ENCODE measurements around the gene TMCO4. TPM values are rescaled to one million over a fixed set of nuclear protein-coding genes. Genes with fewer than 3 reads are reported as not detected.

Gene TMCO4
- total RNA-seq, 2 experiments from 2014 or later: 1.2 to 8.1 TPM

- H3K9me3 ChIP-seq (ENCODE audit: low read length): no peaks in the 10 kb centered on the region
- no peak overlapping the region; the same call in 1 of the 2 replicates for H2AFZ ChIP-seq (ENCODE audit: low read length)
- intact Hi-C loops (cut with micrococcal nuclease; ENCODE audit: unreplicated experiment): loop anchor here (1.0 kb wide), 1 partner anchor 157 kb away; no protein-coding TSS in a partner anchor
- no peaks in the 10 kb centered on the region for H4K20me1 ChIP-seq (ENCODE audit: insufficient read depth, low read length)
- H3K4me1 ChIP-seq (ENCODE audit: insufficient read depth, low read length, poor library complexity, severe bottlenecking): no peaks in the 10 kb centered on the region
- H3K4me2 ChIP-seq (ENCODE audit: low read length): no peak overlapping the region
- H3K36me3 ChIP-seq (ENCODE audit: insufficient read depth, low read length): no peaks in the 10 kb centered on the region
- peak; percentile 88 for DNase-seq (ENCODE audit: low spot score)
- peak; percentile 93 for TF ChIP-seq CTCF (conservative IDR thresholded peaks at IDR 0.05; ENCODE audit: low read length)
- TF ChIP-seq EZH2phosphoT487 (IDR thresholded peaks at IDR 0.05; ENCODE audit: borderline replicate concordance, low read depth, low read length): no peak
- no TSS peak for BruUV-seq (replicated peaks)
- H3K79me2 ChIP-seq (ENCODE audit: insufficient read depth, low read depth, low read length): no peaks in the 10 kb centered on the region
- H3K27ac ChIP-seq (ENCODE audit: low read depth, low read length, poor library complexity, severe bottlenecking): no peak overlapping the region
- POLR2A ChIA-PET: interaction anchor here (0.6 kb wide), 1 partner anchor 312 kb away, joined by 4 read pairs; no protein-coding TSS in a partner anchor
- H3K4me3 ChIP-seq (ENCODE audit: low read depth, low read length, poor library complexity, severe bottlenecking): no peak overlapping the region
- H3K9me2 ChIP-seq (ENCODE audit: insufficient read depth, low read length): no peaks in the 10 kb centered on the region
- CTCF ChIA-PET (ENCODE audit: unreplicated experiment): no interaction called here
These were observed 84.1 kb downstream of the TMCO4 start for GRCh38 chr1:19715334-19716203.

GRCh38 chr1:19712928-19713327 lies 86.8 kb downstream of the TMCO4 start:
- Histone ChIP-seq H2AFZ (ENCODE audit: low read length) (no peak overlapping the region), H3K4me2 (ENCODE audit: low read length) (no peak overlapping the region), H4K20me1 (ENCODE audit: insufficient read depth, low read length) (no peaks in the 10 kb centered on the region), H3K27ac (ENCODE audit: low read depth, low read length, poor library complexity, severe bottlenecking) (no peak overlapping the region), H3K4me3 (ENCODE audit: low read depth, low read length, poor library complexity, severe bottlenecking) (no peak overlapping the region), H3K9me2 (ENCODE audit: insufficient read depth, low read length) (no peaks in the 10 kb centered on the region), H3K4me1 (ENCODE audit: insufficient read depth, low read length, poor library complexity, severe bottlenecking) (no peaks in the 10 kb centered on the region), H3K9me3 (ENCODE audit: low read length) (no peaks in the 10 kb centered on the region), H3K79me2 (ENCODE audit: insufficient read depth, low read depth, low read length) (no peaks in the 10 kb centered on the region), H3K36me3 (ENCODE audit: insufficient read depth, low read length) (no peaks in the 10 kb centered on the region)
- TF ChIP-seq EZH2phosphoT487 (IDR thresholded peaks at IDR 0.05; ENCODE audit: borderline replicate concordance, low read depth, low read length): no peak
- no peak for TF ChIP-seq CTCF (conservative IDR thresholded peaks at IDR 0.05; ENCODE audit: low read length)
- CTCF ChIA-PET (ENCODE audit: unreplicated experiment): no interaction called here
- POLR2A ChIA-PET: no interaction called here
- DNase-seq (ENCODE audit: low spot score): no peak
- no TSS peak for BruUV-seq (replicated peaks)
- intact Hi-C loops (cut with micrococcal nuclease; ENCODE audit: unreplicated experiment): no loop called here
